ENCODE results near the gene IL1RAPL1. TPM values are rescaled to one million over a fixed set of nuclear protein-coding genes. Genes with fewer than 3 reads are reported as not detected.
A peak's percentile ranks its signal among the peaks of the same experiment; 100 is the strongest.

Gene IL1RAPL1
- total RNA-seq, 1 donor from 2014 or later, result 2.7 TPM

GRCh38 chrX:28675173-28675572 lies 87.9 kb downstream of the IL1RAPL1 start:
- Mint-ChIP-seq H3K27me3 (ENCODE audit: low read depth) (no peaks in the 10 kb centered on the region), H3K27ac (ENCODE audit: unreplicated experiment) (no peak overlapping the region), H3K4me1 (no peaks in the 10 kb centered on the region), H3K9me3 (no peaks in the 10 kb centered on the region), H3K4me3 (no peak overlapping the region), H3K36me3 (ENCODE audit: low read depth) (no peaks in the 10 kb centered on the region)
- DNase-seq (ENCODE audit: low read depth, low spot score), result no peak
- TF ChIP-seq, protein P1, sequence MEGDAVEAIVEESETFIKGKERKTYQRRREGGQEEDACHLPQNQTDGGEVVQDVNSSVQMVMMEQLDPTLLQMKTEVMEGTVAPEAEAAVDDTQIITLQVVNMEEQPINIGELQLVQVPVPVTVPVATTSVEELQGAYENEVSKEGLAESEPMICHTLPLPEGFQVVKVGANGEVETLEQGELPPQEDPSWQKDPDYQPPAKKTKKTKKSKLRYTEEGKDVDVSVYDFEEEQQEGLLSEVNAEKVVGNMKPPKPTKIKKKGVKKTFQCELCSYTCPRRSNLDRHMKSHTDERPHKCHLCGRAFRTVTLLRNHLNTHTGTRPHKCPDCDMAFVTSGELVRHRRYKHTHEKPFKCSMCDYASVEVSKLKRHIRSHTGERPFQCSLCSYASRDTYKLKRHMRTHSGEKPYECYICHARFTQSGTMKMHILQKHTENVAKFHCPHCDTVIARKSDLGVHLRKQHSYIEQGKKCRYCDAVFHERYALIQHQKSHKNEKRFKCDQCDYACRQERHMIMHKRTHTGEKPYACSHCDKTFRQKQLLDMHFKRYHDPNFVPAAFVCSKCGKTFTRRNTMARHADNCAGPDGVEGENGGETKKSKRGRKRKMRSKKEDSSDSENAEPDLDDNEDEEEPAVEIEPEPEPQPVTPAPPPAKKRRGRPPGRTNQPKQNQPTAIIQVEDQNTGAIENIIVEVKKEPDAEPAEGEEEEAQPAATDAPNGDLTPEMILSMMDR (conservative IDR thresholded peaks at IDR 0.05), result no peak

DNA sequence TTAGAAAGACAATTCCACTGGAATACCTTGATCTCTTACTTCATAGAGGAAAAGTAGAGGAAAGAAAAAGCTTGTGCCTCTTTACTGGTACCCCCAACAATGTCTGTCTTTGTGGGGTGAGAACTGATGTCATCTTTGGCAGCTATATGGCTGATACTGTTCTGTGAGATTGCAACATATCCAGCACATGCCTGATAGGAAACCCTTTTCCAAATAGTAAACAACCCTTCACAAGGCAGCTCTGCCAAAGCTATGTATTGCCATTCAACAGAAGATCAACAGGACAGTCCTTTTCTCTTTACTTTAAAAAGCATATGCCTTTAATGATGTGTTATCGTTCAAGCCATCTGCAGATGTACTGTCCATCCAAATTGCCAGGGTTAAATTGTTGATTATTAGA lies 105.9 kb downstream of the IL1RAPL1 start:
- TF ChIP-seq, protein P1 (conservative IDR thresholded peaks at IDR 0.05), result no peak
- Mint-ChIP-seq H3K9me3 (no peaks in the 10 kb centered on the region), H3K4me3 (no peak overlapping the region)

DNA sequence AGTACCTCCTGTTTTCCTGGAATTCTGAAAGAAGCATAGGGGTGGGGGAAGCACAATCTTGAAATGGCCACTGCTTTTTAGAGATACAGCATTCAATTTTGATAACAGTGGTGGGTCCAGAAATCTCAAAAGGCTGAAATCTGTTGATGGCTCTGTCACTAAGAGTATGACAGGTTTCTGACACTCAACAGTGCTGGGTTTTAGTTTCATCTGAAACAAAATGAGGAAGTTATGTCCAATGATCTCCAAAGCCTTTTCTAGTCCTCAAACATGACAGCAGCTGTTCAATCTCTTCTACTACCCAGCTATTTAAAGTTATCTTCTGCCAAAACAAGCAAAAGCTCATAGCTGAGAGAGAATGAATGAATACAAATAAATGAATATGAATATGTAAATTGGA lies 110.5 kb downstream of the IL1RAPL1 start:
- no peak overlapping the region for H3K27ac Mint-ChIP-seq (ENCODE audit: unreplicated experiment)
- TF ChIP-seq, protein P1 (conservative IDR thresholded peaks at IDR 0.05), result no peak
- no peak for DNase-seq (ENCODE audit: low read depth, low spot score)
- no peaks in the 10 kb centered on the region for H3K9me3 Mint-ChIP-seq
- H3K27me3 Mint-ChIP-seq (ENCODE audit: low read depth), result no peaks in the 10 kb centered on the region
- H3K36me3 Mint-ChIP-seq (ENCODE audit: low read depth), result no peaks in the 10 kb centered on the region
- peaks cover 4% of the 10 kb centered on the region for H3K4me1 Mint-ChIP-seq
- no peak overlapping the region for H3K4me3 Mint-ChIP-seq

More for the DNA sequence above, 105.9 kb downstream of the IL1RAPL1 start:
- no peak overlapping the region for H3K27ac Mint-ChIP-seq (ENCODE audit: unreplicated experiment)
- H3K4me1 Mint-ChIP-seq, result peaks cover 17% of the 10 kb centered on the region
- H3K36me3 Mint-ChIP-seq (ENCODE audit: low read depth), result peaks cover 6% of the 10 kb centered on the region
- no peak for DNase-seq (ENCODE audit: low read depth, low spot score)
- no peaks in the 10 kb centered on the region for H3K27me3 Mint-ChIP-seq (ENCODE audit: low read depth)

DNA sequence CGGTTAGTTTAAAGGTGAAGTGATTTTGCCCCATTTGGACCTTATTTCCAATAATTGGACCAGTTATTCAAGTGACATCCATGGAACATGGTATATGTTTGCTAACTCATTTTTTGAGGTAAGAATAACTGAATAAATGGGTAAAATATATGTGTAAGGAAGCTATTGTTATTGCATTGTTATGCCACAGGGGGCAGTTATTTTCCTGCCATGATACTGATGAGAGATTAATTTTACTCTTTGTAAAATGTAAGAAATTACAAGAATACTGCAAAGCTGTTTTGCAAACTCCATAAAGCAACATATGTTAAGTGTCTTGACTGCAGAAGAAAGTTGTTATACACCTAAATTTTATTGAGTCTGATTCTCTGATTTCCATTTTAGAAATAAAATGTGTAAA lies 114.0 kb downstream of the IL1RAPL1 start:
- H3K27me3 Mint-ChIP-seq (ENCODE audit: low read depth), result no peaks in the 10 kb centered on the region
- no peak overlapping the region for H3K27ac Mint-ChIP-seq (ENCODE audit: unreplicated experiment)
- no peak for DNase-seq (ENCODE audit: low read depth, low spot score)
- no peaks in the 10 kb centered on the region for H3K9me3 Mint-ChIP-seq
- H3K36me3 Mint-ChIP-seq (ENCODE audit: low read depth), result no peaks in the 10 kb centered on the region
- H3K4me1 Mint-ChIP-seq, result no peaks in the 10 kb centered on the region
- H3K4me3 Mint-ChIP-seq, result no peak overlapping the region
- TF ChIP-seq, protein P1 (conservative IDR thresholded peaks at IDR 0.05), result peak; percentile 45

DNA sequence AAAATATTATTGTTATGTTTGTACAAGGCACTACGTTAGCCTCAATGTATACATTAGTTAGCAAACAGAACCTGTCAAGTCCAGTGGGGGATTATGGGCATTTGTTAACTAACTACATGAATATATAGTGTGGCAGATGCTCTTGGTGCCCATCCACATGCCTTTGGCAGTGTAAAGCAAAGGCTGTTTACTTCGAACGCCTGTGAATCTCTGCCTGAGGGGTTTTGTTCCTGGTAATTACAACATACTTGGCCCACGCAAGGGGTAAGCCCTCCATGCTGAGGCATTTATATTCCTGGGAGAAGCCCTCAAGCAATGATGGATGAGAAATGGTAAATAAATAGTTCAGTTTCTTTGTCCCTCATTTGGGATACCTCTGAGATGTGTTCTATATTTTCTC lies 119.7 kb downstream of the IL1RAPL1 start:
- Mint-ChIP-seq H3K9me3 (no peaks in the 10 kb centered on the region), H3K36me3 (ENCODE audit: low read depth) (no peaks in the 10 kb centered on the region), H3K4me1 (peaks cover 5% of the 10 kb centered on the region), H3K4me3 (no peak overlapping the region), H3K27me3 (ENCODE audit: low read depth) (no peaks in the 10 kb centered on the region), H3K27ac (ENCODE audit: unreplicated experiment) (no peak overlapping the region)
- DNase-seq (ENCODE audit: low read depth, low spot score), result no peak
- TF ChIP-seq, protein P1 (conservative IDR thresholded peaks at IDR 0.05), result no peak

GRCh38 chrX:28709421-28709820 lies 122.2 kb downstream of the IL1RAPL1 start:
- DNase-seq (ENCODE audit: low read depth, low spot score), result no peak
- H3K36me3 Mint-ChIP-seq (ENCODE audit: low read depth), result no peaks in the 10 kb centered on the region
- H3K4me1 Mint-ChIP-seq, result peaks cover 5% of the 10 kb centered on the region
- no peak overlapping the region for H3K4me3 Mint-ChIP-seq
- H3K9me3 Mint-ChIP-seq, result peaks cover 2% of the 10 kb centered on the region
- TF ChIP-seq, protein P1 (conservative IDR thresholded peaks at IDR 0.05), result no peak
- no peak overlapping the region for H3K27ac Mint-ChIP-seq (ENCODE audit: unreplicated experiment)
- no peaks in the 10 kb centered on the region for H3K27me3 Mint-ChIP-seq (ENCODE audit: low read depth)
